HUES6 (cell line): ENCODE data around the gene MZF1.
A peak's percentile ranks its signal among the peaks of the same experiment; 100 is the strongest.

ENCODE experiments used
- H3K27ac ChIP-seq: 2 replicates; pipeline ENCODE4 v1.7.0; 2013; ENCODE audit warnings: low read depth, mild to moderate bottlenecking, low read length, inconsistent platforms
- H3K27me3 ChIP-seq: 2 replicates; pipeline ENCODE4 v1.6.1; 2013; ENCODE audit warnings: low read length; ENCODE audit not compliant: control insufficient read depth, insufficient read depth
- H3K36me3 ChIP-seq: 2 replicates; pipeline ENCODE4 v1.6.1; 2013; ENCODE audit warnings: low read length; ENCODE audit not compliant: control insufficient read depth, insufficient read depth
- H3K4me1 ChIP-seq: 2 replicates; pipeline ENCODE4 v1.6.1; 2013; ENCODE audit warnings: low read length; ENCODE audit not compliant: control insufficient read depth, insufficient read depth
- H3K4me3 ChIP-seq: 2 replicates; pipeline ENCODE4 v1.5.1; 2013; ENCODE audit warnings: low read depth, low read length
- H3K9ac ChIP-seq: one replicate; pipeline ENCODE4 v1.6.1; 2013; ENCODE audit warnings: mild to moderate bottlenecking, low read length
- H3K9me3 ChIP-seq: 2 replicates; pipeline ENCODE4 v1.6.1; 2013; ENCODE audit warnings: low read depth, low read length; ENCODE audit not compliant: control insufficient read depth, insufficient read depth

MZF1 gene

GRCh38 chr19:58568453-58569130 is 4.5 kb downstream of the MZF1 start:
- H3K9me3 ChIP-seq: no peaks in the 10 kb centered on the region
- no peak overlapping the region for H3K9ac ChIP-seq
- H3K27ac ChIP-seq: no peak overlapping the region
- H3K36me3 ChIP-seq: peaks cover 16% of the 10 kb centered on the region
- peaks cover 10% of the 10 kb centered on the region for H3K27me3 ChIP-seq
- no peak overlapping the region for H3K4me3 ChIP-seq
- peaks cover 3% of the 10 kb centered on the region; the same call in 1 of the 2 replicates for H3K4me1 ChIP-seq

GRCh38 chr19:58566989-58567388 is 6.1 kb downstream of the MZF1 start:
- Histone ChIP-seq H3K36me3 (peaks cover 16% of the 10 kb centered on the region), H3K27me3 (peaks cover 26% of the 10 kb centered on the region), H3K27ac (no peak overlapping the region), H3K9me3 (no peaks in the 10 kb centered on the region), H3K4me3 (no peak overlapping the region), H3K4me1 (peaks cover 9% of the 10 kb centered on the region), H3K9ac (no peak overlapping the region)

GRCh38 chr19:58563823-58564222 is 9.3 kb downstream of the MZF1 start:
- no peaks in the 10 kb centered on the region for H3K9me3 ChIP-seq
- H3K4me1 ChIP-seq: peaks cover 15% of the 10 kb centered on the region
- H3K4me3 ChIP-seq: no peak overlapping the region
- H3K36me3 ChIP-seq: peaks cover 4% of the 10 kb centered on the region
- peaks cover 40% of the 10 kb centered on the region for H3K27me3 ChIP-seq
- no peak overlapping the region for H3K9ac ChIP-seq
- no peak overlapping the region for H3K27ac ChIP-seq

- Histone ChIP-seq H3K36me3 (peaks cover 4% of the 10 kb centered on the region), H3K27me3 (peaks cover 40% of the 10 kb centered on the region), H3K27ac (no peak overlapping the region), H3K4me1 (peaks cover 15% of the 10 kb centered on the region), H3K9ac (peak overlapping the region; percentile 66), H3K4me3 (peak overlapping the region; percentile 54), H3K9me3 (no peaks in the 10 kb centered on the region)
These were observed 10.0 kb downstream of the MZF1 start for GRCh38 chr19:58563034-58563573.

- peaks cover 15% of the 10 kb centered on the region for H3K4me1 ChIP-seq
- H3K27me3 ChIP-seq: peaks cover 40% of the 10 kb centered on the region
- peak overlapping the region; percentile 66 for H3K9ac ChIP-seq
- H3K4me3 ChIP-seq: peak overlapping the region; percentile 54
- H3K9me3 ChIP-seq: no peaks in the 10 kb centered on the region
- H3K27ac ChIP-seq: no peak overlapping the region
- peaks cover 4% of the 10 kb centered on the region for H3K36me3 ChIP-seq
These were observed 10.8 kb downstream of the MZF1 start for GRCh38 chr19:58562122-58563033.

- Histone ChIP-seq H3K9me3 (no peaks in the 10 kb centered on the region), H3K4me3 (peak overlapping the region; percentile 54), H3K4me1 (peaks cover 20% of the 10 kb centered on the region)
These were observed 11.6 kb downstream of the MZF1 start for GRCh38 chr19:58561373-58562121.

GRCh38 chr19:58560921-58561320 is 12.2 kb downstream of the MZF1 start:
- Histone ChIP-seq H3K27me3 (peaks cover 40% of the 10 kb centered on the region), H3K9me3 (no peaks in the 10 kb centered on the region), H3K36me3 (peaks cover 12% of the 10 kb centered on the region), H3K27ac (no peak overlapping the region), H3K9ac (no peak overlapping the region), H3K4me1 (peaks cover 23% of the 10 kb centered on the region), H3K4me3 (no peak overlapping the region)

More at GRCh38 chr19:58561373-58562121, 11.6 kb downstream of the MZF1 start:
- Histone ChIP-seq H3K27me3 (peaks cover 40% of the 10 kb centered on the region), H3K9ac (peak overlapping the region; percentile 66), H3K36me3 (peaks cover 6% of the 10 kb centered on the region), H3K27ac (no peak overlapping the region)

GRCh38 chr19:58560007-58560887 is 12.9 kb downstream of the MZF1 start:
- Histone ChIP-seq H3K4me3 (peak overlapping the region; percentile 81), H3K9ac (peak overlapping the region; percentile 82), H3K27ac (no peak overlapping the region; the same call in 1 of the 2 replicates)

GRCh38 chr19:58559275-58560006 is 13.7 kb downstream of the MZF1 start:
- H3K9me3 ChIP-seq: no peaks in the 10 kb centered on the region
- H3K27me3 ChIP-seq: peaks cover 39% of the 10 kb centered on the region
- peak overlapping the region; percentile 82 for H3K9ac ChIP-seq
- peaks cover 13% of the 10 kb centered on the region for H3K36me3 ChIP-seq
- peaks cover 28% of the 10 kb centered on the region for H3K4me1 ChIP-seq
- peak overlapping the region; percentile 98 for H3K27ac ChIP-seq
- peak overlapping the region; percentile 81 for H3K4me3 ChIP-seq

More at GRCh38 chr19:58560007-58560887, 12.9 kb downstream of the MZF1 start:
- Histone ChIP-seq H3K36me3 (peaks cover 13% of the 10 kb centered on the region), H3K9me3 (no peaks in the 10 kb centered on the region), H3K4me1 (peaks cover 26% of the 10 kb centered on the region), H3K27me3 (peaks cover 40% of the 10 kb centered on the region)
